GM12864 (cell line): ENCODE measurements around the gene HYAL2.

Source experiments
- DNase-seq: peaks from one replicate; pipeline ENCODE4 v3.0.0-alpha.2; 2011; ENCODE audit warnings: low read depth
- H3K4me3 ChIP-seq: 2 replicates; pipeline ENCODE4 v1.5.1; 2011; ENCODE audit warnings: mild to moderate bottlenecking, low read depth, low read length, control low read depth
- TF ChIP-seq, protein P1 (sequence below): IDR thresholded peaks from 2 replicates; pipeline ENCODE4 v1.5.1; 2011; ENCODE audit warnings: low read depth, mild to moderate bottlenecking, moderate library complexity, low read length, control low read depth, inconsistent platforms; ENCODE audit errors: missing control alignments

Gene HYAL2

DNA sequence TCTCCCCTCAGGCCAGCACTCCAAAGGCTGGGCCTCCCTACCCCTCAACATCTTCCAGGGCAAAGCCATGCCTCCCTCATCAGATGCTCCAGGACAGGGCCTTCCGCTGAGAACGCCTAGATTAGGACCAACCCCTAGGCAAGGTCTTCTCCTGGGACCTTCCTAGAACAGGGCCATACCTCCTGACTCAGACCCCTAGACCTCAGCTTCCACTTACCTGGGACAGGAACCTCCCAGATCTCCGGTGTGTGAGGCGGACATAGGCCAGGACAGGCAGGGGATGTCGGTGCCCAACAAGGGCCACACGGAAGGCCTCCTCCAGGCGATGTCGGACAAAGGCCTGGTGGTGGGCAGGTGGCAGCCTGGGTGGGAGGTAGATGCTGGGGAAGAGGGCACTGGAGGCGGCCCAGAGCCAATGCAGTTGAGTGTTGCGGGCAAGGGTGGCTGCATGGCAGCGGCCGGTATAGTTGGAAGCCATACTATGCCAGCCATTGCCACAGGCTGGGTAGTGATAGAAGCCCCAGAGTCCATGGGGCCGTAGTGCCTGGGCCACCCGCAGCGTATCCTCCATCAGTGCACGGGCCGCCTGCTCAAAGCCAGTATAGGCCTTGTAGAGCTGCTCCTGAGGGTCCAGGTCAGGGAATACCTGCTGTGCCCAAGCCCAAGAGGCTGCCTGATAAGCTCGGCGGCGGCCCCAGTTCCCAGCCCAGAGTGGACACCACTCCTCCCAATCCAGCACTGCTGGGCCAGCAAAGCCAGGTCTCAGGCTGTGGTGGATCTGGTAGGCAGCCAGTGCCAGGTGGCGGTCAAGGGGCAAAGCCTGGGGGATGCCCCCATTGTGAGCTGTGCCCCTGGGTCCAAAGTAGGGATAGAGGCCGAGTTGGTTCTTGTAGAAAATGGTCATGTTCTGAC, 27.8 kb downstream of the HYAL2 start:
- H3K4me3 ChIP-seq: no peak overlapping the region
- TF ChIP-seq, protein P1, sequence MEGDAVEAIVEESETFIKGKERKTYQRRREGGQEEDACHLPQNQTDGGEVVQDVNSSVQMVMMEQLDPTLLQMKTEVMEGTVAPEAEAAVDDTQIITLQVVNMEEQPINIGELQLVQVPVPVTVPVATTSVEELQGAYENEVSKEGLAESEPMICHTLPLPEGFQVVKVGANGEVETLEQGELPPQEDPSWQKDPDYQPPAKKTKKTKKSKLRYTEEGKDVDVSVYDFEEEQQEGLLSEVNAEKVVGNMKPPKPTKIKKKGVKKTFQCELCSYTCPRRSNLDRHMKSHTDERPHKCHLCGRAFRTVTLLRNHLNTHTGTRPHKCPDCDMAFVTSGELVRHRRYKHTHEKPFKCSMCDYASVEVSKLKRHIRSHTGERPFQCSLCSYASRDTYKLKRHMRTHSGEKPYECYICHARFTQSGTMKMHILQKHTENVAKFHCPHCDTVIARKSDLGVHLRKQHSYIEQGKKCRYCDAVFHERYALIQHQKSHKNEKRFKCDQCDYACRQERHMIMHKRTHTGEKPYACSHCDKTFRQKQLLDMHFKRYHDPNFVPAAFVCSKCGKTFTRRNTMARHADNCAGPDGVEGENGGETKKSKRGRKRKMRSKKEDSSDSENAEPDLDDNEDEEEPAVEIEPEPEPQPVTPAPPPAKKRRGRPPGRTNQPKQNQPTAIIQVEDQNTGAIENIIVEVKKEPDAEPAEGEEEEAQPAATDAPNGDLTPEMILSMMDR: no peak
- DNase-seq: no peak

DNA sequence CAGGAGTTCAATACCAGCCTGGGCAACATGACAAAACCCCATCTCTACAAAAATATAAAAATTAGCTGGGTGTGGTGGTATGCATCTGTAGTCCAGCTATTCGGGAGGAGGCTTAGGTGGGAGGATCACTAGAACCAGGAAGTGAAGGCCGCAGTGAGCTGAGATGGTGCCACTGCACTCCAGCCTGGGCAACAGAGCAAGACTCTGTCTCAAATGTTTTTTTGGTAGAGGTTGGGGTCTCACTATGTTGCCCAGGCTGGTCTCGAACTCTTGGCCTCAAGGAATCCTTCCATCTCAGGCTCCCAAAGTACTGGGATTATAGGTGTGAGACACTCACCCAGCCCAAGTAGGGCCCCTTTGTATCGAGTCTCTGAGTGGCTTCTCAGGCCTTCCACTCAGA, 28.5 kb downstream of the HYAL2 start:
- no peak for DNase-seq
- TF ChIP-seq, protein P1: no peak
- H3K4me3 ChIP-seq: no peak overlapping the region

DNA sequence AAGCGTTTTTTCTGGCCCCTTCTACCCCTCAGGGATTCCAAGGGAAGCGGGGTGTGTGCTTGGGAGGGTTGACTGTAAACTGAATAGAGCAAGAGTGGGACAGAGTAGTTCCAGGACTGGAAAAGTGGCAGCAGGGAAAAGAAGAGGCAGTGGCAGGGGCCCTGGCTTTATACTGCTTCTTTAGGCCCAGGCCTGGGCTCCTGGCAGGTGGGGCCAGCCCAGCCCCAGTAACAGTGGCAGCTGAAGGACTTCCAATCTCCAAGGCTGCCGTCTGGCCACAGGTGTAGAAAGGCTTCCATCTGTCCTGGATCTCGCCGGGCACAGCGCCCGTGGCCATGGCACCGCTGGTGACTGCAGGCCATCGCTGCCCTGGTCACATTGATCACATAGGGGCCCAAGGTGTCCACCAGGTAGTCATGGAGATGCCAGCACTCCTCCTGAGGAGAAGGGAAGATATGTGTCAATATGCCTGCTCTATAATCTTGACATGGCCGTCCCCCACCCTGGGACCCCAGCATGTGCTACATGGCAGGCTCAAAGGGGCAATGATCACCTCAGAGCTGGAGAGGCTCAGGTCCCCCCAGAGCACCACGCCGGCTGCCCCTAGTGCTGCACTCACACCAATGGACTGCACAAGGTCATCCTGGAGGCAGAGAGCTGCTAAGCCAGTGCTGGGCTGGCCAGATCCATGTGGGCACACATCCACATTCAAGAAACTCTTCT, 29.3 kb downstream of the HYAL2 start:
- no peak for DNase-seq
- peak overlapping the region; percentile 91; the same call in 1 of the 2 replicates for H3K4me3 ChIP-seq
- TF ChIP-seq, protein P1: no peak

DNA sequence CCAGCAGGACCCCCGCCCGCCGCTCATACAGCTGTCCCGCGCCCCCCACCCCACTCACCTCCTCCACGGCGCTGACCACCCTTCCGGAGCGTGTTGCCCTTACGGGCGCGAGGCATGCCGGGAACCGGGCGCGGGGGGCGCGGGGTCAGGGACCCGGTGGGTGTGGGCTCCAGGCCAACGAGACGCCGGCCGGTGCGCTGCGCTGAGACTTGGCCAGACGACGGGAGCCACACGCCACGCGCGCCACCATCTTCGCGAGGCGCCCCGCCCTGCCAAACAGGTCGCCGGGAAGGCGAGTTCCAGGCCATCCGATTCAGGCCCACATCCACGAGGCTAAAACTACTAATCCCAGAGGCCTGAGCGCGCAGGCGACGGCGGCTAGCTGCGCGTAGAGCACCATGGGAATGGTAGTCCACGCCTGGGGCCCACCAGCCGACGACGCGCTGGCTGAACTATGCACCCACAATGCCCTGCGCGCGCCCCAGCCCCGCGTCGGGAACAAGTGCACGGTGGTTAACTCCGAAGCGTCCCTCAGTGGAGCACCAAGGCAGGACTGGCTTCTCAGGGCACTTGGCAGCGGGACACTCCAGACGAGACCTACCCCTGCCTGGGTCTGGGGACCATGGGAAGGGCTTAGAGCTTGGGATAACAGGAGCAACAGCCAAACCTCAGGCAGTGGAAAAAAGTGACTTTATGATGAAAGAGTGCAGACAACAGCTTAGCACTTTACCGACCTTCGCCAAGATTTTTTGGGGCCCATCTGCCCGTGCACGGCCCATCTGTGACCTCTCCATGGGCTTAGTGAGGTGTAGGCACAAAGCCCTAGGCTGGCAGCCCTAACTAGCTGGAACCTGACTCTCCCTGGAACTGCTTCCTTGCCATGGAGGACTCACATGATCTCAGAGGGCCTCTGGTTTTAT, 30.1 kb downstream of the HYAL2 start, which contains the start of gene IFRD2:
TSS of gene IFRD2 (minus strand) at position 271 of the 920 bp plus-strand sequence. CDS start at position 116, 155 bp downstream.
- DNase-seq: peak; percentile 93
- TF ChIP-seq, protein P1: no peak
- peak within 1 kb of the TSS; percentile 91 for H3K4me3 ChIP-seq

DNA sequence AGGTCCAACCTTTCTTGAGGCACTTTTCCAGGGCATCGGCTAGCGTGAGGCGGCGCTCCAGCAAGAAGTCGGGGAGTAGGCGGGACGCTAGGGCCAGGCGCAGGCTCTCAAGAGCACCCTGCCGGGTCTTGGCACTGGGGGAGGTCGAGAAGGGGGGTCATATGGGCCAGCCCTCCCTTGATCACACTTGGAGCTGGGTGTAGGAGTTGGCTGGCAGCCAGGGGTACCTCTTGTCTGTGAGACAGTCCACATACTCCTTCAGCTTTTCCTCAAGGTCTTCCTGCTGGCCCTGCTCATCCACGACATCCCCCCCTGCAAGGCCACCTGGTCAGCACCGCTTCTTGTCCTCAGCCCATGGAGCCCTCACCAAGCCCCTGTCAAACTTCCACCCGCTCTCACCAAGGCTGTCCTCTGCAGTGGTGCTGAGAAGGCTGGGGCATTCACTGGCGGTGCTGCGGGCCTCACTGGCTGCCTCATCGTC, 32.3 kb downstream of the HYAL2 start:
- TF ChIP-seq, protein P1: no peak

DNA sequence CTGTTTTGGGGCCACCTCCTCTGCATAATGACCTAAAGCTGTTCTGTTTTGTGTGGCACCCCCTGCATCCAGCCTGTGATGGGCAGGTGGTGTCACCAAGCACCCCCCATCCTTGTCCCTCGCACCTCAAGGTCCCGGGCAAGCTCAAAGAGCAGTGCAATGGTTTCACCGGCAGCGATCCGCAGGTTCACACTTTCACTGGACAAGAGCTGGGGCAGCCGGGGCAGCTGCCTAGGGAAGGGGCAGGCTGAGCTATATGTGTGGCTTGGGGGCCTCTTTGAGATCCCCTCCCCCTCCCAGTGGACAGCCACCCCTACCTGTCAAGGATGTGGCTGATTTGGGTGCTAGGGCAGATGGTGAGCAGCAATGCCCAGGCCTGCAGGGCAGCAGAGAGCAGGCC, 33.4 kb downstream of the HYAL2 start:
- TF ChIP-seq, protein P1: no peak
- DNase-seq: no peak
- no peak overlapping the region for H3K4me3 ChIP-seq

More for the DNA sequence above, 32.3 kb downstream of the HYAL2 start:
- no peak overlapping the region for H3K4me3 ChIP-seq
- no peak for DNase-seq
